NOMO-1 treated with dmso at 0.1 percent for 144 hours (cell line): Measurements from ENCODE around the gene P2RY6.
A peak's percentile ranks its signal among the peaks of the same experiment; 100 is the strongest.

Experiments used
- DNase-seq: peaks from one replicate; lab custom pipeline; 2025; ENCODE audit not compliant: unreplicated experiment; lab: John Stamatoyannopoulos, UW

Gene P2RY6

GRCh38 chr11:73295241-73295995, 23.3 kb downstream of the P2RY6 start:
- DNase-seq, result peak; percentile 60

- no peak for DNase-seq
Observed at GRCh38 chr11:73295996-73296318, 23.8 kb downstream of the P2RY6 start.

GRCh38 chr11:73296501-73297230, 24.5 kb downstream of the P2RY6 start:
- no peak for DNase-seq

GRCh38 chr11:73297231-73297590, 25.1 kb downstream of the P2RY6 start:
- DNase-seq, result no peak

GRCh38 chr11:73297702-73298101, 25.6 kb downstream of the P2RY6 start:
- DNase-seq, result no peak

GRCh38 chr11:73298233-73298632, 26.1 kb downstream of the P2RY6 start:
- DNase-seq, result no peak

- DNase-seq, result no peak
Observed at GRCh38 chr11:73299751-73300150, 27.6 kb downstream of the P2RY6 start.

GRCh38 chr11:73306069-73306841, 34.1 kb downstream of the P2RY6 start:
- DNase-seq, result no peak

GRCh38 chr11:73306977-73307322, 34.8 kb downstream of the P2RY6 start:
- DNase-seq, result no peak

GRCh38 chr11:73307323-73308002, 35.3 kb downstream of the P2RY6 start:
- DNase-seq, result peak; percentile 98

- DNase-seq, result peak; percentile 48
Observed at GRCh38 chr11:73308003-73308960, 36.1 kb downstream of the P2RY6 start, which contains the start of gene ARHGEF17. TSS of gene ARHGEF17 (plus strand) at chr11:73308276. CDS start at chr11:73308639, 363 bp downstream.

- no peak for DNase-seq
Observed at GRCh38 chr11:73308961-73309919, 37.1 kb downstream of the P2RY6 start.

GRCh38 chr11:73310076-73310475, 37.9 kb downstream of the P2RY6 start:
- no peak for DNase-seq

GRCh38 chr11:73310661-73311393, 38.7 kb downstream of the P2RY6 start:
- DNase-seq, result no peak

GRCh38 chr11:73311394-73311869, 39.3 kb downstream of the P2RY6 start:
- DNase-seq, result no peak

- no peak for DNase-seq
Observed at GRCh38 chr11:73312036-73312435, 39.9 kb downstream of the P2RY6 start.

GRCh38 chr11:73312851-73313327, 40.8 kb downstream of the P2RY6 start:
- no peak for DNase-seq

- DNase-seq, result peak; percentile 11
Observed at GRCh38 chr11:73313652-73314051, 41.5 kb downstream of the P2RY6 start.
